Colonic mucosa (tissue), 4 donors: ENCODE results near the gene PITX3. TPM values are rescaled to one million over a fixed set of nuclear protein-coding genes. Genes with fewer than 3 reads are reported as not detected.
"Not testable (repeated sequence)": the region's sequence is repeated elsewhere in the genome, so short reads cannot be mapped to it uniquely, and the experiment has no call there.

ENCODE experiments used
- DNase-seq: peaks from one replicate; pipeline ENCODE4 v3.0.0-alpha.2; 2020
- H3K27ac ChIP-seq: fragments of 200-600 bp; one replicate; pipeline ENCODE4 v1.8.0; 2021
- H3K27me3 ChIP-seq: fragments of 200-600 bp; one replicate; pipeline ENCODE4 v1.8.0; 2021
- H3K36me3 ChIP-seq: fragments of 200-600 bp; one replicate; pipeline ENCODE4 v1.8.0; 2021
- H3K4me1 ChIP-seq: fragments of 200-600 bp; one replicate; pipeline ENCODE4 v1.8.0; 2021; ENCODE audit warnings: mild to moderate bottlenecking
- H3K4me3 ChIP-seq: fragments of 200-600 bp; one replicate; pipeline ENCODE4 v1.8.0; 2021
- H3K9ac ChIP-seq, 2 donors: one replicate each; pipeline ENCODE4 v1.7.0; 2013; ENCODE audit warnings: control low read depth in 2 of 2, low read depth in 2 of 2, low read length in 2 of 2
- H3K9me3 ChIP-seq: fragments of 200-600 bp; one replicate; pipeline ENCODE4 v1.8.0; 2021
- CTCF ChIP-seq: fragments of 200-600 bp; IDR thresholded peaks from one replicate; pipeline ENCODE4 v1.8.0; 2022; ENCODE audit warnings: antibody characterized with exemption, mild to moderate bottlenecking
- intact Hi-C: fragments of 100-400 bp; cut with DNase I; formaldehyde crosslinking; loops from one replicate; pipeline ENCODE4 v1.14.1; 2022
- total RNA-seq, 2 donors: library from RNA; stranded (reverse); fragmentation: NEBNext Ultra II Directional in 1 of 2; extraction: Animal tissue kit (Norgen Biotek cat#: 25700) in 1 of 2; gene quantifications; one replicate each; pipeline ENCODE4 v1.2.1, GENCODE V29; 2021
- donor health status: healthy.
- donor health status: DM: no; HTN: no; CAD: no.
- donor health status: DM: no; HTN: no; CAD: no.

Gene PITX3
- total RNA-seq, 2 donors from 2014 or later = not detected

- no peaks in the 10 kb centered on the region for H3K36me3 ChIP-seq
- H3K9me3 ChIP-seq = no peaks in the 10 kb centered on the region
- H3K9ac ChIP-seq = no peak overlapping the region
- TF ChIP-seq CTCF = no peak
- no peak overlapping the region for H3K27ac ChIP-seq
- DNase-seq = no peak
- no peak overlapping the region for H3K4me3 ChIP-seq
- H3K27me3 ChIP-seq = no peaks in the 10 kb centered on the region
- no peaks in the 10 kb centered on the region for H3K4me1 ChIP-seq
- intact Hi-C loops = no loop called here
Observed at GRCh38 chr10:102200751-102201640, 40.3 kb downstream of the PITX3 start.

DNA sequence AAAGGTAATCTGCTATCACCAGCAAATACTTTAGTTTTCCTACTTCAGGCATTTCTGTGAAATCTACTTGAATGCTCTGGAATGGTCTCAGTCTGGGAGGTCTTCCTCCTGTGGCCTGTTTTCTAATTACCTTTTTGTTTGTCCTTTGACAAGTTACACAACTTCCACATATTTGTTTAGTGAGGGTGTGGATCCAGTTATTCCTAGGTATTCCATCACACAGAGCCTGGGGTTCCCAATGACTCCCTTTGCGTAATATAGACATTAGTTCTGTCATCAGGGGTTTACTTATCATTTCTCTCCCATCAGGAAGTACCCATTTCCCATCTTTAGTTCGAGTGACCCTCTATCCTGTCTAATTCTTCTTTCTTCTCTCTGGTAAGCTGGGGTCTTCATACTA is 43.3 kb downstream of the PITX3 start:
- Histone ChIP-seq H3K27me3 (no peaks in the 10 kb centered on the region), H3K4me1 (no peaks in the 10 kb centered on the region), H3K9me3 (no peaks in the 10 kb centered on the region), H3K9ac (no peak overlapping the region), H3K4me3 (no peak overlapping the region), H3K36me3 (no peaks in the 10 kb centered on the region), H3K27ac (no peak overlapping the region)
- TF ChIP-seq CTCF = no peak
- no peak for DNase-seq
- intact Hi-C loops = no loop called here

DNA sequence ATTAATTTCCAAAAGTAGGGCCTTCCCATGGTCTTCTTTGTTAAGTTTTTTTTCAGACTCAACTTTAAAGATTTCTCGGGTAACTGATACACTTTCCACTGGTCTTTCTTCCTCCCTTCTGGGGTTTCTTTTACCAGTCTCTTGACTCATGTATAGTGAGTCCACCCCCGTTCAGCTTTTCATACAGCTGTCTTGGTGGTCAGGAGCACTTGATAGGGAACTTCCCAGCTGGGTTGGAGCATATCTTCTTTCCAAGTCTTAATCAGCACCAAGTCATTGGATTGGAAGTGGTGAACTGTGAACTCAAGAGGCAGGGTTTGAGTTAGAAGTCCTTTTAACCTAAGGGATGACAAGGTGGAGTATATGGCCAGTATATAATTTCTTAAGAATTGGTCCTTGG is 44.4 kb downstream of the PITX3 start:
- Histone ChIP-seq H3K27me3 (no peaks in the 10 kb centered on the region), H3K9me3 (no peaks in the 10 kb centered on the region), H3K36me3 (no peaks in the 10 kb centered on the region), H3K4me1 (no peaks in the 10 kb centered on the region), H3K9ac (no peak overlapping the region), H3K27ac (no peak overlapping the region), H3K4me3 (no peak overlapping the region)
- no peak for DNase-seq
- intact Hi-C loops = no loop called here
- no peak for TF ChIP-seq CTCF

GRCh38 chr10:102195296-102195870 is 45.9 kb downstream of the PITX3 start:
- Histone ChIP-seq H3K9me3 (no peaks in the 10 kb centered on the region), H3K27me3 (no peaks in the 10 kb centered on the region), H3K27ac (no peak overlapping the region), H3K4me1 (no peaks in the 10 kb centered on the region), H3K4me3 (no peak overlapping the region), H3K36me3 (no peaks in the 10 kb centered on the region), H3K9ac (no peak overlapping the region)
- intact Hi-C loops = no loop called here
- DNase-seq = no peak
- TF ChIP-seq CTCF = no peak

DNA sequence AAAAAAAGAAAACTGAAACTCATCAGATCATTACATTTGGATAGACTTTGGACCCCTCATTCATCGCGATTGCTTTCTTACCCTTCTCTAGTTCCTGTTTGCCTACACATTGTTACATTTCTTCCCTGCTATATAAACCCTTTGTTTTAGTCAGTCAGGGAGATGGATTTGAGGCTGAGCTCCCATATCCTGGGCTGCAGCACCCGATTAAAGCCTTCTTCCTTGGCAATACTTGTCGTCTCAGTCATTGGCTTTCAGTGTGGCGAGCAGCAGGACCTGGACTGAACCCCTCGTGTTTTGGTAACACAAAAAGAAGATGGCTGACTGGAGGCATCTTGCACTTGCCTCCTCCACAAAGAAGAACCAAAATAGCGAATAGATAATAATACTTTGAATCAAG is 49.4 kb downstream of the PITX3 start:
- Histone ChIP-seq H3K9ac (no peak overlapping the region), H3K36me3 (no peaks in the 10 kb centered on the region), H3K9me3 (no peaks in the 10 kb centered on the region), H3K27ac (no peak overlapping the region), H3K27me3 (no peaks in the 10 kb centered on the region), H3K4me1 (peaks cover 7% of the 10 kb centered on the region), H3K4me3 (no peak overlapping the region)
- no peak for DNase-seq
- intact Hi-C loops = no loop called here
- no peak for TF ChIP-seq CTCF

DNA sequence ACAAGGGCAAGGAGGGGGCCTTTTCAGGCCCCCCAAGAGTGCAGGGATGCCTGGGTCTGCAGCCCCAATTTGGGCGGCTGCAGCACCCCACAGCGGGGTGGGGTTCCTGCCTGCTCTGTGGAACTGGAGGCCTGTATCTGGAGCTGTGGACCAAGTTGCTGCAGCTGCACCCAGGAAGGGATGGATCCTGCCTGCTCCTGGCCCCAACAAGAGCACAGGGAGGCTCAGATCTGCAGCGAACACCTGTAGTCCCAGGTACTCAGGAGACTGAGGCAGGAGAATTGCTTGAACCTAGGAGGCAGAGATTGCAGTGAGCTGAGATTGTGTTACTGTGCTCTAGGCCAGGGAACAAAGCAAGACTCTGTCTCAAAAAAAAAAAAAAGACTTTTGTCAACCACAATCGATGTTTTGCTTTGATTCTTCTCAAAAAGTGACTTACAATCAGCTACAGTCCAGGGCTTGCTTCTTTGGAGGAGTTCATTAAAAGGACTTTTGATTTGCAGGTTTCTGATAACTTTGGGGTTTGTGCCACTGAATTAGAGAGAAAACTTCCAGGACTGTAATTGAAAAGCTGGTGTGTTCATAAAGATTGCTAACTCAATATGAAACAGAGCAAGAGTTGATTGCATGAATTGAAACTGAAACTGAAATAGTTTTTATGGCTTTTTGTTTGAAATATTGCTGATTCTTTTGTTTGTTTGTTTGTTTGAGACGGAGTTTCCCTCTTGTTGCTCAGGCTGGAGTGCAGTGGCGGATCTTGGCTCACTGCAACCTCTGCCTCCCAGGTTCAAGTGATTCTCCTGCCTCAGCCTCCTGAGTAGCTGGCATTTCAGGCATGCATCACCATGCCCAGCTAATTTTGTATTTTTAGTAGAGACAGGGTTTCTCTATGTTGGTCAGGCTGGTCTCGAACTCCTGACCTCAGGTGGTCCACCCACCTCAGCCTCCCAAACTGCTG is 52.1 kb downstream of the PITX3 start:
- H3K36me3 ChIP-seq, DNase-seq, H3K4me3 ChIP-seq, H3K9me3 ChIP-seq, H3K9ac ChIP-seq, H3K27me3 ChIP-seq, H3K4me1 ChIP-seq, intact Hi-C loops: not testable (repeated sequence)
- peak overlapping the region; percentile 40 for H3K27ac ChIP-seq
